Kidney capillary endothelial cell (primary cell): ENCODE measurements around the gene STAC2.

Experiments
- DNase-seq: peaks from one replicate; pipeline ENCODE4 v3.0.0-alpha.2; 2018; ENCODE audit warnings: low spot score

The STAC2 gene

GRCh38 chr17:39161962-39162361 lies 63.8 kb downstream of the STAC2 start:
- no peak for DNase-seq
